Suppressor macrophage treated with lipopolysaccharide for 1 hour (primary cell): Measurements from ENCODE around the gene NDUFB4.

Source experiments
- DNase-seq, 3 donors: peaks; one replicate each; pipeline ENCODE4 v3.0.0-alpha.2; 2020 to 2022

NDUFB4 gene

GRCh38 chr3:120596116-120596852, at the start of gene NDUFB4:
TSS of gene NDUFB4 (plus strand) at chr3:120596336. CDS start at chr3:120596360, 24 bp downstream.
- peak; percentile 98 to 100 (median 100) for DNase-seq

DNA sequence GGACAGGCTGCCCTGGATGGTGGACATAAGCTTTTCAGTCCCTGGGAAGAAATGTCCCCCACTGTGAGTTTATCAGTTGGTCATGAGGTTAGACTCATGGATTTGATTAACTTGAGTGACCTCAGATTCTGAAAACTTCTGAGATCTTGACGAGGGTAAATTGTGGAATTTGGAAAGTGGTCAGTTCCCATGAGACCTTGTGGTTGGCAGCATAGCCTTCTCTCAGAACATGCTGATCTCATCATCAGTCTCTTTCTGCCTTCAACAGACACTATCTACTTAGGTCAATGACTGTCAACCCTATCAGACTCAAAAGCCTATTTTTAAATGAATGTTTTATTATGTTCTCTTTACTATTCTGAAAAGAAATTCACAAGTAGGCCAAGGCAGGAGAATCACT, 45.6 kb upstream of the NDUFB4 start:
- no peak for DNase-seq

DNA sequence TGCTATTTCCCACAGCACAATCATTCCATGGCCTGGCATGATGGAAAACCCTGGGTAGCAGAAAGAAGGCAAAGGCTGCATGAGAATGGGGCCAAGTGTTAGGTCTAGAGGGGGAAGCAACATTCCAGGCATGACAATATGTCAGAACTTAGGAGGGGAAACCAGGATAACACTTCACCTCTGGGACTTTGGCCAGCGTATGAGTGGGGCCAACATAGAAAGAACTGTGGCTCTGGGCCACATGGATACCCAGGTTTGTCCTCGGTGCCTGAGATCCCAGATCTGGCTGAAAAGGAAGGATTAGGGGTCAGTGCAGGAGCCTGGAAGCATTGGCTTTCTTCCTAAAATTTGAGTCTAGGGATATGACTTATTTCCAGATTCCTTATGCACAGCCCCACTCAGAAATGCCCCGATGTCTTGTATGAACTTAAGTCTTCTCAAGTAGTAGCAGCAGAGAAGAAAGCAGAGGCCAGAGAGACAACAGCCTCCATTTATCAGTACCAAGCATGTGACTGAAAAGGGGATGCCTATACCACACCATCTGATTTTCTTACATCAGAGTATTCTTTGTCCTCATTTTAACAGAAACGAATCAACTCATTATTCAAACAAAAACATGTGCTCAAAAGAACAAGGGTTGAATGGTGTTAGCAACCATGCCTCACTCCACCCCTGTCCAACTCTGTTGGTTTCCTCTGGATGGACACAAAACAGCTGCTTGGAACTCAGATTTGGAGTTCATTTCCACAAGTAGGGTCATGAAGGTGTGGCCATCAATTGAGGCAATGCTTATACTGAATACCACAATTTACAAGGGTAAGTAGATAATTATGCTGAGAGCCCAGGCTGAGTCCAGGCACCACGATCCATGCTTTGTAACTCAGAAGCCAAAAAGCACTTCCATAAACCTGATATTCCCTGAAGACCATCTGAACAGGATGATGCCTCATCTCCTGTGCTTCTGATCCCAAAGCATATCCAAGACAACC, 43.7 kb upstream of the NDUFB4 start:
- no peak for DNase-seq

DNA sequence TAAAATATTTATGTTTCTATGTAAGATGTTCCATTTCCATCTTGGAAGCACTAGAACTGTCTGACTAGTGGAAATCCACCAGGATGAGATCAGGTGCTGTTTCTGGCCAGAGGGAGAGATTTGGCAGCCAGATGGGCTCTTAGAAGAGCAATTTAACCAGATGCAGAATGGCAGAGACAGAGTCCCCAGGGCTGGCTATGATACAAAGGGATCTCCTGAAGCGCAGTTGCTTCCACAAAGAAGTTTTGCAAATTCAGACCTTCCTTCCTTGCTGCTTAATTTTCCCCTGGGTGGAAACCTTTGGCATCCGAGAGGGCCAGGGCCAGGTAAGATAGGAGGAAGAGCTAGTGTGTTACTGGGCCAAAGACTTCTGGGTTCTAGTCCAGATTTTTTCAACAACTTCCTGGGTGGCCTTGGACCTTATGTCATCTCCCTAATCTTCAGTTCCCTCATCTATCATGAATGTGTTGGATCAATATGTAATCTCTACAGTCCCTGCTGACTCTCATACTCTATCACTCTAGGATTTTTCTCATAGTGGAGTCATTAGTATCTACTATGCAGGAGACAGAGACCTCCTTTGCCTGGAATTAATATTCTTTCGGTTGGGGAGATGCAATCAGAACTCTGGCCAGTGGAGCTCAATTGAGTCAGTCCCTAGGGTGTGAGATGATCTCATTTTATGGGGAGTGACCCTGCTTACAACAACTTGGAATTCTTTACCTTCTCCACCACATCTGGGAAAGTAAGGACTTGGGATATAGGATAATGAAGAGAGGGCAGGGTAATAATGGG, 41.1 kb upstream of the NDUFB4 start:
- no peak for DNase-seq

DNA sequence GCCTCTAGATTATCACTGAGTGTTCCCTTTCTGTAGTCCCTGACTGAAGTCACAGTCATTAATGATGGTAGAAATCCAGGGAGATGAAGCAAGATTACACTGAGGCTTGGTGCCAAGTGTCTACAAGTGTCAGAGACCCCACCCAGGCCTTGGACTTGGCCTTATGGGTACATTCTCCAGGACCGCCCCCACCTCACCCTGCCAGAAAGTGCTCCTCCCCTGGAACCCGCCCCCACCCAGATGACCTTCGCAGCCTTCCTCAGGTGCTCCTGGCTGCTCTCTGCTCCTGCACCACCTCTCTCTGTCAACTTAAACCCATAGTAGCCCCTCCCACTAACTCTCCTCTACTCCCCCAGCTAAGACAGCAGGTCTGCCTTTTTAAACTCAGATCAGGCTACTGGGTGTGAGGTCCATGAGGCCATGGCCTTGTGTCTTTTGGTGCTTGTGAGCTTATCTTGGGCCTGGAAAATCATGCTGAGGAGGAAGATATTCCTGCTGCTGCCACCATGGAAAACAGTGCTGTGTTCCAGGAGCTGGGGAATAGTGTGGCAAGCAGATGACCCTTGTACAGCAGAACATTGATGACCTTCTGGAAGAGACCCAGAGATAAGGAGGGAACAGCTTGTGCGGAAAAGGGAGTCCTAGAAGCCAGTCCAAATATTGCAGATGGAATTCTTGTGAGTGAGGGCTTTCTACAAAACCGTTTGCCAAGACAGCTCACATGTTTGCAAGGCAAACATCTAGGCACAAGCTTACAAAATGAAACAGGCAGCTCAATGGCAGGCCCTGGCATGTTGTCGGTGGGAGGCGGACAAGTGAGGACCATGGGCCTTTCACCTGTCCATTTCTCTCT, 40.3 kb upstream of the NDUFB4 start:
- DNase-seq: no peak

GRCh38 chr3:120557115-120557514, 39.0 kb upstream of the NDUFB4 start:
- no peak for DNase-seq

DNA sequence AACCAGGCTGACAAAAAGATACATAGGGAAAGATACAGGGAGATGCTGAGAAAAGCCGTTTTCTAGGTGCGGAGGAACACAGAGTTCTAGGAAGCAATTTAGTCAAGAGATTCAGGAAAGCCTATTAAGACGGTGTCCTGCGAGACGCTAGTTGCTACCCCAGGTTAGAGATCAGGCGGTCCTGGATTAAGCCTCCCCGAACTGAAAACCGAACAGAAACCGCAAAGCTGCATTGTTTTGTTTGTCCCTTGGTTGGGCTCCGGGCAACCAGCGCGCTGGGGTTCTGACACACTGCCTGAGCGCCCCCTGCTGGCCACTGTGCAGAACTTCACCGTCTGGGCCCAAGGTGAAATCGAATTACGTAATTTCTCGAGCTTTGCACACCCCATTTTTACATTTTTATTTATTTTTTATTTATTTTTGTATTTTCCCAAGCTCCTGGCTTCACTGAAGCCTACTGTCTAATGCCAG, 37.3 kb upstream of the NDUFB4 start:
- peak; percentile 88 to 93 (median 92) for DNase-seq

DNA sequence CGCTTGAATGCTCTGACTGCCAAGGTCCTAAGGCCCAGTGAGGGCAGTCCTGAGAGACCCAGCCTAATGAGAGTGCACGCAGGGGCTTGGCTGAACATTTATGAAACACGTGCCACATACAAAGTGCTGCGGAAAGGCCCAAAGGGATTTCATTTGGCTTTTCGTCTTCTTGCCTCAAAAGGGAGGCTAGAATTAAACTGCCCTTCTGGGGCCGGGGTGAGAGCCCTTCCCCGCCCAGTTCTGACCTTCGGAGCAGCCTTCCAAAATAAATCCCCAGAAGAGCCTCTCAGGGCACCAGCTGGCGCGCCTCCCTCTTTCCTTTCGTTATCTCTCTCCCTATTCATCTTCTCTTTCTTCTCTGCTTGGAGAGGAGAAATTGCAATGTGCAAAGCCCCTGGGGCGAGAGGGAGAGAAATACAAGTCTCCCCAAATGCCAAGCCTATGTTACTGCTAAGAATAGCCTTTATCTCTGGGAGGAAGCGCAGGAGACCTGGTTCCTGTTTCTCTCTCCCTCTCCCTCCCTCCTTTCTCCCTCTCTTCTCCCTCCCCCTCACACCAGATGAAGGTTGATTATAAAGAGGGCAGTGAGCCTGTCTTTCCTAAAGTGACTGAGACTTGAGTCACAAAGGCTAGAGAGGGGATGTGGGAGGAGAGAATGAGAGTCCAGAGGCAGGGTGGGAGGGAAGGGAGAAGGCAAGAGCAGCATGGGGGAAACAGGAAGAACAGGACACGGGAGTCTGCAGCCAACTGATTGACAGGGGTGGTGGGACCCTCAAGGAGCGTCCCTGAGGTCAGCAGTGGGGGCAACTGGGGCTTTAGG, 36.7 kb upstream of the NDUFB4 start:
- peak; percentile 74 to 87 (median 77) for DNase-seq

GRCh38 chr3:120560304-120561250, 35.6 kb upstream of the NDUFB4 start:
- DNase-seq: no peak

- peak; percentile 78 to 82 (median 81) for DNase-seq
Measured at GRCh38 chr3:120561251-120562045, 34.7 kb upstream of the NDUFB4 start.

- no peak for DNase-seq
Measured at GRCh38 chr3:120563356-120564022, 32.6 kb upstream of the NDUFB4 start.

DNA sequence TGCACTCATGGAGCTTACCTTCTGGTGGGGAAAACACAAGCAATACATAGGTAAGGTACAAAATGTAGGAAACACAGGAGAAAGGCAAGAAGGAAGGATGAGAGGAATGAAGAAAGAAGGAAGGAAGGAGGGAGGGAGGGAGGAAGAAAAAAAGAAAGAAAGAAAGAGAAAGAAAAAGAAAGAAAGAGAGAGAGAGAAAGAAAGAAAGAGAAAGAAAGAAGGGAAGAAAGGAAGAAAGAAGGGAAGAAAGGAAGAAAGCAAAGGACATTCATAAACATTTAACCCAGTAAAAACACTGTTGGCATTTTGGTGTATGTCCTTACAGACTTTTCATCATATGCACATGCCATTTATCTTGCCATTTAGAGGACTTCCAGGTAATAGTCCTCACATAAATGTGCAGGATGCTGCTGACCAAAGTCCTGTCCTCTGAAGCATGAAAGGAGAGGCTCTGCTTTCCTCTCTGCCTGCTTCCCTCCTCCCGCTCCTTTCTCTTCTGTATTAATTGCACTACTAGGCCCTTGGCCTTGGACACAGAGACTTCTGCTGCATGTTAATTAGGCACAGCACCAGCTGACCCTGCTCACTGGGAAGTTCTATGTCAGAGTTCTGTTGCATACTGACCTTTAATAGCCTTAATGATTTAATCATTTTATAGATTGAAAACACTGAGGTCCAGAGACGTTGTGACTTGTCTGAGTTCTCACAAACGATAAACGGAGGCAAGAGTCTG, 29.7 kb upstream of the NDUFB4 start:
- no peak for DNase-seq

- peak in 1 of 3 donors; percentile 21 for DNase-seq
Measured at GRCh38 chr3:120567370-120568201, 28.6 kb upstream of the NDUFB4 start.

DNA sequence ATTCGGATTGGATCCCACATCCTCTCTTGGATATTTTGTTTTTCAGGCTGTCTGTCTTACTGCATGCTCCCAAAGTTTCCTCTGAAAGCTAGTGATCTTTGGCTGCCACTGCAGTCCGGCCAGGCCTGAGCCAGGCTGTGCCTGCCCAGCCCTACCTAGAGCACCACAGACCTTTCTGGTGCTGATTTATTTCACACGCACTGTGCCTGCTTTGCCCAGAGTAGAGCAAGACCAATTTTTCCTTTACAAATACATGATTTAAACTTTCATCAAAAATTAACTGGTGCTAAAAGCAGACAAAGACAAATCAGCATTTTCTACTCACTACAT, 28.0 kb upstream of the NDUFB4 start:
- no peak for DNase-seq

- peak; percentile 26 to 39 (median 36) for DNase-seq
Measured at GRCh38 chr3:120568598-120568997, 27.5 kb upstream of the NDUFB4 start.

GRCh38 chr3:120569222-120570057, 26.7 kb upstream of the NDUFB4 start:
- no peak for DNase-seq
